AG09319 (cell line): ENCODE results near the gene SPON2.

Experiments
- DNase-seq: peaks from one replicate; pipeline ENCODE4 v3.0.0-alpha.2; 2010; ENCODE audit warnings: low read depth; ENCODE audit errors: extremely low read depth
- TF ChIP-seq, protein P1 (sequence below): IDR thresholded peaks from 2 replicates; pipeline ENCODE4 v1.5.1; 2011; ENCODE audit warnings: low read depth, mild to moderate bottlenecking, inconsistent platforms, low read length, moderate library complexity

The SPON2 gene

GRCh38 chr4:1207603-1208265 is 35.4 kb upstream of the SPON2 start:
- TF ChIP-seq, protein P1, sequence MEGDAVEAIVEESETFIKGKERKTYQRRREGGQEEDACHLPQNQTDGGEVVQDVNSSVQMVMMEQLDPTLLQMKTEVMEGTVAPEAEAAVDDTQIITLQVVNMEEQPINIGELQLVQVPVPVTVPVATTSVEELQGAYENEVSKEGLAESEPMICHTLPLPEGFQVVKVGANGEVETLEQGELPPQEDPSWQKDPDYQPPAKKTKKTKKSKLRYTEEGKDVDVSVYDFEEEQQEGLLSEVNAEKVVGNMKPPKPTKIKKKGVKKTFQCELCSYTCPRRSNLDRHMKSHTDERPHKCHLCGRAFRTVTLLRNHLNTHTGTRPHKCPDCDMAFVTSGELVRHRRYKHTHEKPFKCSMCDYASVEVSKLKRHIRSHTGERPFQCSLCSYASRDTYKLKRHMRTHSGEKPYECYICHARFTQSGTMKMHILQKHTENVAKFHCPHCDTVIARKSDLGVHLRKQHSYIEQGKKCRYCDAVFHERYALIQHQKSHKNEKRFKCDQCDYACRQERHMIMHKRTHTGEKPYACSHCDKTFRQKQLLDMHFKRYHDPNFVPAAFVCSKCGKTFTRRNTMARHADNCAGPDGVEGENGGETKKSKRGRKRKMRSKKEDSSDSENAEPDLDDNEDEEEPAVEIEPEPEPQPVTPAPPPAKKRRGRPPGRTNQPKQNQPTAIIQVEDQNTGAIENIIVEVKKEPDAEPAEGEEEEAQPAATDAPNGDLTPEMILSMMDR: no peak
- DNase-seq: peak; percentile 58

DNA sequence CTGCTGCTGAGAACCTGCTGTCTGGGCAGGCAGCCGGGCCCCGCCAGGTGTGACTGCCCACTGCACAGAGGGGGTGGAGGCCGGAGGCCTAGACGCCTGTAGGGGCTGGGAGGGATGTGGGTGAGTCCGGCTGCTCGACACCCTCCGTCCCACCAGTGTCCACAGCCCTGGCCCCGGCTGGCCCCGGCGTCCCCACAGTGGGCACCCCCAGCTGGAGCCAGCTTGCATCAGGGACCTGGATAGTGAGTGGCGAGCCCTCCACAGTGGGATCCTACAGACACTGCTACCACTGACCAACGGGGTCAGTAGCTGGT is 34.7 kb upstream of the SPON2 start:
- TF ChIP-seq, protein P1: no peak
- DNase-seq: no peak

DNA sequence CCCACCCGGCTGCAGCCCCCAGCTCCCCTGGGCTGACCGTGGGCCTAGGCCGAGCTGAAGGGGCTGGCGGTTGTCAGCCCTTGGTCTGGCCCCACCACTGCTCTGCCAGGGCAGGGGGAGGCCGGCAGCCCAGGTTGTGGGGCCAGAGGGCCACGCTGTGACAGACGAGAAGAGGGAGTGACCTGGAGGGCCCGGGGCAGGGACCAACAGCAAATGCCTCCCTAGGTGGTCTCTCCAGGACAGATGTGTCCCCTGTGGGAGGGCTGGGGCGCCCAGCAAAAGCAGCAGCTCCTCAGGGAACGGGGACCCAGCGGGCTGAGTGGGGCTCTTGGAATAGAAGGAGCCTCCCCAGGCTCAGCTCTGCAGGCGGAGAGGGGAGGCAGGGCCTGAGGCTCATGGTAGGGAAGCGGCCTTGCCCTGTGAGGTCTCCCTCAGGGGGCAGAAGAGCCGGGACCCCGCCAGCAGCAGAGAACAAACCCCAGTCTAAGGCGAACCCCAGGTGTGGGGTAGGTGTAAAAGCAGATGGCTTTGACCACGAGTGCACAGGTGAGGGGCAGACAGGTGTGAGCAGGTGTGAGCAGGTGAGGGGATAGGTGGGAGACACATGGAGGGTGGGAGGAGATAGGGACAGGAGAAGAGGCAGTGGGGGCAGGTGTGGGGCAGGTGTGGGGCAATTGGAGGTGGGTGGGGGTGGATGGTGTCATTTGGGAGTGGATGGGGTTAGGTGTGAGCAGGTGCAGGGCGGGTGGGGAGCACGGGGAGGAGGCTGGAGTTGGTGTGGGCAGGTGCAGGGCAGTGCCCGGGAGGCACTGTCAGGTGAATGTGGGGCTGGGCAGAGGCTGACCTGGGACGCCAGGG is 34.1 kb upstream of the SPON2 start:
- TF ChIP-seq, protein P1: no peak
- no peak for DNase-seq

DNA sequence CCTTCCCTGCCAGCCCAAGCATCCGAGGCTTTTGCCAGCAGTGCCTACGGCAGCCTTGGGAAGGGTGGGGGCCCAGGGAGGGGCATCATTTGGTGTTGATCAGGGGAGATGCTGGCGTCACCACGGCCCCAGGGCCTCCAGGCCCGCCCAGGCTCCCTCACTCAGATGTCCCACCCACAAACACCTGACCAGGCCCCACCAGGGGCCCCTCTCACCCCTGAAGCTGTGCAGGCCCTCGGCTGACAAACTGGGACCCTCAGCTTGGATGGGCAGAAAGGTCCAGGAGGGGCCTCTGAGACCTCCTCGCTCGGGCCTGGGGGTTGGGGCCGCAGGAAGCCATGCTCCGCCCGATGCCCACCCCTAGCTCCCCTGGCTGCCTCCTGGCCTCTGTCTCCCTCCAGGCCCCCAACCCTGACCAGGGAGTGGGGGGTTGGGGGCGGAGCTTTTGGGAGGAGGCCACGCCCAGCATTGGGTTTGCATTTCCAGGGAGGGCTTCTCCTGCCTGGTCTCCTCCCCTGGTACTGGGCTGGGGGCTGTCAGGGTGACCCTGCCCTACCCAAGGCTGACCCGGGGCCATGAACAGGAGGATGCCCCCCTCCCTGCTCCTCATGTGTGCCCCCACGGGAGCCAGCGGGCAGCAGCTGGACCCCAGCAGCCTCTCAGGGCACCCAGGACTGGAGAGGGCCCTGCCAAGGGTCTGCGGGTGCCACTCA is 33.4 kb upstream of the SPON2 start:
- DNase-seq: no peak
- TF ChIP-seq, protein P1: no peak

GRCh38 chr4:1204828-1205585 is 32.6 kb upstream of the SPON2 start:
- DNase-seq: no peak
- TF ChIP-seq, protein P1: no peak

DNA sequence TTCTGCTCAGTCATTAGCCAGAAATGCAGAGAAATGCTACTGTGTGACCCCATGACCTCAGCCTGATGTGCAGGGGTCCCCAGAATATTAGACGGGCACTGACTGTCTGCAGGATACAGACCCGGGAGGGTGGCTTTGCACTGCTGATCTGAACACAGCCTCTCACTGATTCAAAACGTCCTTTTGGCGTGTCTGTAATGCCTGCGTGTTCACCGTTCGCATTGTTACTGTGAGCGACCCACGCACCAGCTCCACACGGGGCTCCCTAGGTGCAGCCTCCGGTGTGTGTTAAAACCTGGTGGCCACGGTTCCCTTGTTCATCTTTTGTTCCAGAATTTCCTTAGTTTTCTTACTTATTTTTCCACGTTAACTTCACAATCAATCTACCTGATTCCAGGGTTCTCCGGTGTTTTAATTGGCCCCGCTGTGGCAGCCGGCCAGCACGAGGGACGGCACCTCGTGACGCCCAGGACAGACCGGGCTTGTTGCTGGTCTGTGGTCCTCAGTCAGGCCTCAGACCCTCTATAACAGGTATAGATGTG is 32.0 kb upstream of the SPON2 start:
- TF ChIP-seq, protein P1: no peak
- no peak for DNase-seq
